ENCODE results near the gene OR13F1.

Gene OR13F1

DNA sequence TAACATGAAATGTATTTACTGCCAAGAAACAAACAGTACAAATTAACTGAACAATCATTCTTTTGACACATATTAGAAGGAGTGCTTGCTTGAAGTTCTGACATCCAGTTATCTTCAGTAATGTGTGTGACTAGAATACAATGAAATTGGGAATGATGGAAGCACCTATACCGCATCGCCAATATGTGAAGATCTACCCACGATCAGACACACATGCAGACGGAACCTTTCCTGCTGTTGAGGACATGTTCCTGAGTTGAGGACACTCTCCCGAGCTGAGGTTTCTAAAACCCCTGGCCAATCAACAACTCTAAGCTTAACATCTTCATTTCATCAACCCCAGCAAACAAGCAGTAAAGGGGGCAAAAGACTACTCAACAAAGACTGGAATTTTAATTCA lies 32.7 kb downstream of the OR13F1 start, which contains the start of gene OR13C3:
TSS of gene OR13C3 (minus strand) at position 101 of the 400 bp plus-strand sequence. CDS start 133 bp downstream, outside the sequence.
- Histone ChIP-seq H3K9me3 (ENCODE audit: low read length) (no peaks in the 10 kb centered on the region), H3K36me3 (ENCODE audit: insufficient read depth, low read length) (no peaks in the 10 kb centered on the region), H3K4me3 (ENCODE audit: low read depth in 1 of 2, low read length in 2 of 2) (no peak within 1 kb of the TSS), H3K9ac (ENCODE audit: low read length) (no peak within 1 kb of the TSS), H3K4me1 (ENCODE audit: insufficient read depth, low read length) (no peaks in the 10 kb centered on the region), H3K27me3 (ENCODE audit: control insufficient read depth in 1 of 2, insufficient read depth in 2 of 2, low read length in 2 of 2) (no peaks in the 10 kb centered on the region), H3K27ac (ENCODE audit: low read depth, low read length) (no peak within 1 kb of the TSS)

GRCh38 chr9:104539275-104539674 lies 35.2 kb downstream of the OR13F1 start:
- H3K4me3 ChIP-seq (ENCODE audit: low read depth in 1 of 2, low read length in 2 of 2): no peak overlapping the region
- no peak overlapping the region for H3K27ac ChIP-seq (ENCODE audit: low read depth, low read length)
- H3K4me1 ChIP-seq (ENCODE audit: insufficient read depth, low read length): no peaks in the 10 kb centered on the region
- H3K36me3 ChIP-seq (ENCODE audit: insufficient read depth, low read length): no peaks in the 10 kb centered on the region
- H3K9me3 ChIP-seq (ENCODE audit: low read length): no peaks in the 10 kb centered on the region
- H3K9ac ChIP-seq (ENCODE audit: low read length): no peak overlapping the region
- no peaks in the 10 kb centered on the region for H3K27me3 ChIP-seq (ENCODE audit: control insufficient read depth in 1 of 2, insufficient read depth in 2 of 2, low read length in 2 of 2)

DNA sequence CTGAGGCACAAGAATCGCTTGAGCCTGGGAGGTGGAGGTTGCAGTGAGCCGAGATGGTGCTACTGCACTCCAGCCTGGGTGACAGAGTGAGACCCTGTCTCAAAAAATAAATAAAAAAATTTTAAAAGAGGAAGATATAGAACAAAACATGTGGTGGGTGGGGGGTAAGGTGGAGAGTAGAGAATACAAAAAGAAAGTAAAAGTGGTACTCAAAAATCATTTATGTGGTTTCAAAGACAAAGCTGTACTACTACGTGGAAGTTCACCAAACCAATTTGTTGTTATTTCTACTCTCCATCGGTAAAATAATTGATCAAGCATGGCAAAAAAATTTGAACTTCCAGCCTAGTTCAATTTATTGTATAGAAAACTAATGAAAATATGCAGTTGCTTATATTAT lies 40.6 kb downstream of the OR13F1 start:
- H3K36me3 ChIP-seq (ENCODE audit: insufficient read depth, low read length): no peaks in the 10 kb centered on the region

DNA sequence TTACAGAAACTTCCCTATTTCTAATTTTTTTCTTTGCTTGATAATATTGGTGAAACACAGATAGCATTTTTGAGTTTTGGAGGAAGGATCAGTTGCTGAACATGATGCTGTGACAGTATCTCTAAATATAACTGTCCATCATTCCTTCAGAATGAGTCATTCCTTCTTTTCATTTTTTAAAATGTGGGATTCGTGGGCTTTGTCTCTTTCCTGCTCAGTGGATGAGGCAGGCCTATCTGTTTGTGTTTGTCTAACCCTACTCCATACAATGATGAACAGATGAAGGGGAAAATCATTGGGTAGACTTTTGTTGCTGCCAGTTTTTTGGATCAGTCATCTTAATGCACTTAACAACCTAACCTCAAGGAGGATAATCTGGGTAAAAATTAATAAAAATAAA lies 49.2 kb downstream of the OR13F1 start:
- Histone ChIP-seq H3K9ac (ENCODE audit: low read length) (no peak overlapping the region), H3K36me3 (ENCODE audit: insufficient read depth, low read length) (no peaks in the 10 kb centered on the region), H3K4me3 (ENCODE audit: low read depth in 1 of 2, low read length in 2 of 2) (no peak overlapping the region)

More for the DNA sequence above, 40.6 kb downstream of the OR13F1 start:
- H3K27ac ChIP-seq (ENCODE audit: low read depth, low read length): no peak overlapping the region
- H3K27me3 ChIP-seq (ENCODE audit: control insufficient read depth in 1 of 2, insufficient read depth in 2 of 2, low read length in 2 of 2): no peaks in the 10 kb centered on the region
- H3K9ac ChIP-seq (ENCODE audit: low read length): no peak overlapping the region
- no peaks in the 10 kb centered on the region for H3K4me1 ChIP-seq (ENCODE audit: insufficient read depth, low read length)
- H3K9me3 ChIP-seq (ENCODE audit: low read length): no peaks in the 10 kb centered on the region
- no peak overlapping the region for H3K4me3 ChIP-seq (ENCODE audit: low read depth in 1 of 2, low read length in 2 of 2)

More for the DNA sequence above, 49.2 kb downstream of the OR13F1 start:
- Histone ChIP-seq H3K4me1 (ENCODE audit: insufficient read depth, low read length) (no peaks in the 10 kb centered on the region), H3K27me3 (ENCODE audit: control insufficient read depth in 1 of 2, insufficient read depth in 2 of 2, low read length in 2 of 2) (no peaks in the 10 kb centered on the region), H3K27ac (ENCODE audit: low read depth, low read length) (no peak overlapping the region), H3K9me3 (ENCODE audit: low read length) (no peaks in the 10 kb centered on the region)
